ENCODE results near the gene KLK7. TPM values are rescaled to one million over a fixed set of nuclear protein-coding genes. Genes with fewer than 3 reads are reported as not detected.

KLK7 gene
- total and polyA plus RNA-seq, 2 of the 4 experiments (the other 2 are of a cell fraction) = not detected

DNA sequence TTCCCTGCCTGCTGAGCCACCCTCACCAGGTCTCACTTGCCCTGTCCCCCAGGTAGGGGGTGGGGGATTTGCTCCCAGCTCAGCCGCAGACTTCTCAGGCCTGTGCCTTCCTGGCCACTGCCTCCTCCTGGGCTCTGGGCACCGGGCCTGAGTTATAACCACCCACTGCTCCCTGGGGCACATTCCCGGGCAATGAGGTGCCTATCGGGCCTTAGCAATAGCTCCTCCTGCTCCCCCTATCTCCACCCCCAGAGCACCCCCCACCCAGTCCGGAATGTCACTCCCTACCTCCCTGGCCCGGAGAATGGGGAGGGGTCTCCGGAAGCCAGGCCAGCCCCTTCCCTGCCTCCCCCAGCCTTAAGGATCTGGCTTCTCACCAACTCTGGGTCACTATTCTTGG, 30.8 kb downstream of the KLK7 start, which contains the start of gene KLK5:
KLK5 (minus strand) TSS at position 129 of the 400 bp plus-strand sequence. CDS start 381 bp downstream, outside the sequence.
- Histone ChIP-seq H2BK120ac (ENCODE audit: low read depth, low read length) (no peak within 1 kb of the TSS), H3K9me1 (ENCODE audit: insufficient read depth, low read length) (no peaks in the 10 kb centered on the region), H3K79me1 (ENCODE audit: low read depth in 1 of 2, low read length in 2 of 2) (no peaks in the 10 kb centered on the region), H4K8ac (ENCODE audit: low read depth in 2 of 2, low read length in 2 of 2) (no peak within 1 kb of the TSS), H3K4ac (ENCODE audit: low read depth, low read length) (no peak within 1 kb of the TSS), H2AK9ac (replicated peaks; ENCODE audit: low read depth, low read length, poor library complexity) (no peak within 1 kb of the TSS), H3K36me3 (ENCODE audit: control insufficient read depth, insufficient read depth, low read length) (no peaks in the 10 kb centered on the region), H3K4me2 (ENCODE audit: low read depth, low read length) (no peak within 1 kb of the TSS), H3K56ac (ENCODE audit: extremely low read depth, insufficient read depth, low read length) (no peak within 1 kb of the TSS), H3K9ac (ENCODE audit: low read depth, low read length) (no peak within 1 kb of the TSS), H2BK20ac (ENCODE audit: low read depth, low read length) (no peak within 1 kb of the TSS), H2AK5ac (ENCODE audit: low read depth, low read length) (no peak within 1 kb of the TSS), H4K91ac (ENCODE audit: insufficient read depth, low read depth, low read length) (no peak within 1 kb of the TSS), H3K14ac (replicated peaks; ENCODE audit: low read depth, low read length) (no peak within 1 kb of the TSS), H3K4me3 (ENCODE audit: insufficient read depth, low read depth, low read length) (no peak within 1 kb of the TSS), H3K4me1 (ENCODE audit: control insufficient read depth, insufficient read depth, low read length) (no peaks in the 10 kb centered on the region), H2BK15ac (ENCODE audit: low read depth, low read length) (no peak within 1 kb of the TSS), H2BK5ac (ENCODE audit: low read depth, low read length, poor library complexity, severe bottlenecking) (no peak within 1 kb of the TSS), H3K9me3 (ENCODE audit: control insufficient read depth, insufficient read depth, low read length) (peaks cover 16% of the 10 kb centered on the region; the same call in 1 of the 2 replicates), H4K5ac (ENCODE audit: low read depth, low read length) (no peak within 1 kb of the TSS), H3K18ac (ENCODE audit: low read depth, low read length) (no peak within 1 kb of the TSS), H4K20me1 (ENCODE audit: insufficient read depth, low read length) (no peaks in the 10 kb centered on the region), H2AFZ (replicated peaks; ENCODE audit: low read length, poor library complexity) (no peak within 1 kb of the TSS), H3K27me3 (ENCODE audit: control insufficient read depth, insufficient read depth, low read length) (no peaks in the 10 kb centered on the region), H3K27ac (ENCODE audit: insufficient read depth, low read length) (no peak within 1 kb of the TSS), H3K23ac (ENCODE audit: low read depth, low read length) (no peak within 1 kb of the TSS)
- ChIA-PET POLR2A (ENCODE audit: unreplicated experiment) (no interaction called here), CTCF (no interaction called here)
- BruUV-seq (replicated peaks) = no TSS peak
- TF ChIP-seq RCOR1 (IDR thresholded peaks at IDR 0.05; ENCODE audit: insufficient replicate concordance, low read length) = no peak
- no peak for TF ChIP-seq POLR2A (IDR thresholded peaks at IDR 0.05; ENCODE audit: low read depth, low read length)
- no peak for TF ChIP-seq SMC3 (IDR thresholded peaks at IDR 0.05; ENCODE audit: low read depth, low read length)
- no peak for TF ChIP-seq MXI1 (IDR thresholded peaks at IDR 0.05; ENCODE audit: borderline replicate concordance, low read depth, low read length)
- no peak for TF ChIP-seq CEBPB (IDR thresholded peaks at IDR 0.05; ENCODE audit: low read depth, low read length)
- TF ChIP-seq FOS (IDR thresholded peaks at IDR 0.05; ENCODE audit: low read depth, low read length) = no peak
- TF ChIP-seq MAFK (IDR thresholded peaks at IDR 0.05; ENCODE audit: low read depth, low read length) = no peak
- TF ChIP-seq, protein P1, sequence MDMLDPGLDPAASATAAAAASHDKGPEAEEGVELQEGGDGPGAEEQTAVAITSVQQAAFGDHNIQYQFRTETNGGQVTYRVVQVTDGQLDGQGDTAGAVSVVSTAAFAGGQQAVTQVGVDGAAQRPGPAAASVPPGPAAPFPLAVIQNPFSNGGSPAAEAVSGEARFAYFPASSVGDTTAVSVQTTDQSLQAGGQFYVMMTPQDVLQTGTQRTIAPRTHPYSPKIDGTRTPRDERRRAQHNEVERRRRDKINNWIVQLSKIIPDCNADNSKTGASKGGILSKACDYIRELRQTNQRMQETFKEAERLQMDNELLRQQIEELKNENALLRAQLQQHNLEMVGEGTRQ (IDR thresholded peaks at IDR 0.05; ENCODE audit: low read depth, low read length) = no peak
- TF ChIP-seq RAD21 (IDR thresholded peaks at IDR 0.05; ENCODE audit: low read length) = no peak
- TF ChIP-seq BHLHE40 (IDR thresholded peaks at IDR 0.05; ENCODE audit: low read depth, low read length) = no peak
- TF ChIP-seq MAZ (IDR thresholded peaks at IDR 0.05; ENCODE audit: borderline replicate concordance, low read depth, low read length) = no peak
- no peak for TF ChIP-seq CHD1 (IDR thresholded peaks at IDR 0.05; ENCODE audit: low read depth, low read length)
- TF ChIP-seq NFE2L2 (IDR thresholded peaks at IDR 0.05; ENCODE audit: low read depth, low read length) = no peak
- no peak for TF ChIP-seq RFX5 (IDR thresholded peaks at IDR 0.05; ENCODE audit: low read depth, low read length)
- TF ChIP-seq, protein P2, sequence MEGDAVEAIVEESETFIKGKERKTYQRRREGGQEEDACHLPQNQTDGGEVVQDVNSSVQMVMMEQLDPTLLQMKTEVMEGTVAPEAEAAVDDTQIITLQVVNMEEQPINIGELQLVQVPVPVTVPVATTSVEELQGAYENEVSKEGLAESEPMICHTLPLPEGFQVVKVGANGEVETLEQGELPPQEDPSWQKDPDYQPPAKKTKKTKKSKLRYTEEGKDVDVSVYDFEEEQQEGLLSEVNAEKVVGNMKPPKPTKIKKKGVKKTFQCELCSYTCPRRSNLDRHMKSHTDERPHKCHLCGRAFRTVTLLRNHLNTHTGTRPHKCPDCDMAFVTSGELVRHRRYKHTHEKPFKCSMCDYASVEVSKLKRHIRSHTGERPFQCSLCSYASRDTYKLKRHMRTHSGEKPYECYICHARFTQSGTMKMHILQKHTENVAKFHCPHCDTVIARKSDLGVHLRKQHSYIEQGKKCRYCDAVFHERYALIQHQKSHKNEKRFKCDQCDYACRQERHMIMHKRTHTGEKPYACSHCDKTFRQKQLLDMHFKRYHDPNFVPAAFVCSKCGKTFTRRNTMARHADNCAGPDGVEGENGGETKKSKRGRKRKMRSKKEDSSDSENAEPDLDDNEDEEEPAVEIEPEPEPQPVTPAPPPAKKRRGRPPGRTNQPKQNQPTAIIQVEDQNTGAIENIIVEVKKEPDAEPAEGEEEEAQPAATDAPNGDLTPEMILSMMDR (conservative IDR thresholded peaks at IDR 0.05; ENCODE audit: low read depth, low read length) = no peak
- TF ChIP-seq, protein P3, sequence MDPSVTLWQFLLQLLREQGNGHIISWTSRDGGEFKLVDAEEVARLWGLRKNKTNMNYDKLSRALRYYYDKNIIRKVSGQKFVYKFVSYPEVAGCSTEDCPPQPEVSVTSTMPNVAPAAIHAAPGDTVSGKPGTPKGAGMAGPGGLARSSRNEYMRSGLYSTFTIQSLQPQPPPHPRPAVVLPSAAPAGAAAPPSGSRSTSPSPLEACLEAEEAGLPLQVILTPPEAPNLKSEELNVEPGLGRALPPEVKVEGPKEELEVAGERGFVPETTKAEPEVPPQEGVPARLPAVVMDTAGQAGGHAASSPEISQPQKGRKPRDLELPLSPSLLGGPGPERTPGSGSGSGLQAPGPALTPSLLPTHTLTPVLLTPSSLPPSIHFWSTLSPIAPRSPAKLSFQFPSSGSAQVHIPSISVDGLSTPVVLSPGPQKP (IDR thresholded peaks at IDR 0.05; ENCODE audit: borderline replicate concordance, low read depth, low read length) = no peak
- ATAC-seq (ENCODE audit: low read depth) (no peak), DNase-seq (no peak)
- dilution Hi-C loops (cut with HindIII; ENCODE audit: low sequenced_read_pairs, unreplicated experiment) = no loop called here
- intact Hi-C loops (cut with micrococcal nuclease) = no loop called here
- in situ Hi-C loops (cut with MboI; ENCODE audit: low sequenced_read_pairs) = no loop called here
- WGBS, 2 experiments (ENCODE audit: extremely low coverage in 2 of 2, insufficient read length in 1 of 2) = 15% methylated on average over 5 of the region's 7 CpGs; no CpG with 5 or more reads in 1 of the 2 experiments
